Urinary bladder (tissue), 4 donors: ENCODE results near the gene PPM1D. TPM values are rescaled to one million over a fixed set of nuclear protein-coding genes. Genes with fewer than 3 reads are reported as not detected.
"Not testable (repeated sequence)": the region's sequence is repeated elsewhere in the genome, so short reads cannot be mapped to it uniquely, and the experiment has no call there.

Source experiments
- DNase-seq: peaks from one replicate; pipeline ENCODE4 v3.0.0-alpha.2; 2015; ENCODE audit errors: extremely low spot score
- H3K27ac ChIP-seq: one replicate; pipeline ENCODE4 v1.5.1; 2013; ENCODE audit warnings: low read depth, mild to moderate bottlenecking, moderate library complexity
- H3K36me3 ChIP-seq: one replicate; pipeline ENCODE4 v1.6.1; 2013; ENCODE audit warnings: mild to moderate bottlenecking, moderate library complexity; ENCODE audit not compliant: insufficient read depth
- H3K4me1 ChIP-seq: one replicate; pipeline ENCODE4 v1.6.1; 2013; ENCODE audit warnings: mild to moderate bottlenecking, moderate library complexity; ENCODE audit not compliant: insufficient read depth
- H3K4me3 ChIP-seq: one replicate; pipeline ENCODE4 v1.5.1; 2013; ENCODE audit warnings: low read depth, low read length
- WGBS: extraction: QIAGEN DNeasy Blood & Tissue Kit; methylation state at CpG from one replicate; pipeline ENCODE4 v1.1.7; 2013; 5-methylcytosine and 5-hydroxymethylcytosine counted together
- polyA plus RNA-seq: library from polyadenylated mRNA; stranded (reverse); fragments of 200-250 nt; gene quantifications from one replicate; pipeline ENCODE4 v1.2.3, GENCODE V29; 2013
- total RNA-seq: library from RNA; depleted of rRNA; stranded (reverse); fragments of >200 nt; gene quantifications from one replicate; pipeline ENCODE4 v1.2.3, GENCODE V29; 2014
- donor health status: healthy with polysubstance abuse.
- donor health status: healthy.

Gene PPM1D
- total and polyA plus RNA-seq, 2 donors = 11.2 to 17.0 TPM

- H3K4me3 ChIP-seq = no peak overlapping the region
- no peaks in the 10 kb centered on the region for H3K36me3 ChIP-seq
- H3K4me1 ChIP-seq = no peaks in the 10 kb centered on the region
- DNase-seq = no peak
- no peak overlapping the region for H3K27ac ChIP-seq
- 21% methylated on average over 2 of the region's 2 CpGs for WGBS
These were observed 20.9 kb upstream of the PPM1D start for GRCh38 chr17:60579090-60579489.

- no peak for DNase-seq
- Histone ChIP-seq H3K36me3 (no peaks in the 10 kb centered on the region), H3K4me3 (no peak overlapping the region), H3K27ac (no peak overlapping the region), H3K4me1 (no peaks in the 10 kb centered on the region)
- WGBS = 78% methylated on average over 4 of the region's 4 CpGs
These were observed 20.4 kb upstream of the PPM1D start for GRCh38 chr17:60579551-60579950.

- Histone ChIP-seq H3K4me1 (no peaks in the 10 kb centered on the region), H3K4me3 (no peak overlapping the region), H3K27ac (no peak overlapping the region), H3K36me3 (no peaks in the 10 kb centered on the region)
- DNase-seq = no peak
These were observed 17.0 kb upstream of the PPM1D start for GRCh38 chr17:60583008-60583407.

GRCh38 chr17:60585887-60586286 lies 14.1 kb upstream of the PPM1D start:
- WGBS = 92% methylated on average over 2 of the region's 2 CpGs
- Histone ChIP-seq H3K27ac (no peak overlapping the region), H3K4me1 (no peaks in the 10 kb centered on the region), H3K36me3 (no peaks in the 10 kb centered on the region), H3K4me3 (no peak overlapping the region)
- no peak for DNase-seq

GRCh38 chr17:60586288-60586974 lies 13.6 kb upstream of the PPM1D start:
- Histone ChIP-seq H3K4me3 (no peak overlapping the region), H3K4me1 (no peaks in the 10 kb centered on the region), H3K36me3 (no peaks in the 10 kb centered on the region), H3K27ac (no peak overlapping the region)
- 65% methylated on average over 3 of the region's 3 CpGs for WGBS
- DNase-seq = no peak

- Histone ChIP-seq H3K4me1 (no peaks in the 10 kb centered on the region), H3K4me3 (no peak overlapping the region), H3K27ac (no peak overlapping the region), H3K36me3 (no peaks in the 10 kb centered on the region)
- 44% methylated on average over 5 of the region's 5 CpGs for WGBS
- no peak for DNase-seq
These were observed 9.9 kb upstream of the PPM1D start for GRCh38 chr17:60590070-60590469.

GRCh38 chr17:60592750-60593149 lies 7.2 kb upstream of the PPM1D start:
- no peak for DNase-seq
- Histone ChIP-seq H3K4me3 (no peak overlapping the region), H3K36me3 (no peaks in the 10 kb centered on the region), H3K27ac (no peak overlapping the region), H3K4me1 (no peaks in the 10 kb centered on the region)
- 93% methylated on average over 2 of the region's 2 CpGs for WGBS

GRCh38 chr17:60593441-60594036 lies 6.5 kb upstream of the PPM1D start:
- not testable (repeated sequence) for DNase-seq, H3K4me1 ChIP-seq, H3K36me3 ChIP-seq, H3K4me3 ChIP-seq, H3K27ac ChIP-seq
- WGBS = 66% methylated on average over 9 of the region's 9 CpGs

GRCh38 chr17:60594170-60594569 lies 5.8 kb upstream of the PPM1D start:
- not testable (repeated sequence) for H3K27ac ChIP-seq, H3K4me3 ChIP-seq, DNase-seq, H3K4me1 ChIP-seq, H3K36me3 ChIP-seq
- WGBS = 94% methylated on average over 7 of the region's 7 CpGs

- Histone ChIP-seq H3K4me3 (no peak overlapping the region), H3K4me1 (no peaks in the 10 kb centered on the region), H3K27ac (no peak overlapping the region), H3K36me3 (no peaks in the 10 kb centered on the region)
- WGBS = 98% methylated on average over 2 of the region's 2 CpGs
- no peak for DNase-seq
These were observed 5.3 kb upstream of the PPM1D start for GRCh38 chr17:60594734-60595133.

- H3K4me3 ChIP-seq = no peak overlapping the region
- H3K4me1 ChIP-seq = no peaks in the 10 kb centered on the region
- no peak for DNase-seq
- H3K27ac ChIP-seq = no peak overlapping the region
- WGBS = 98% methylated on average over 6 of the region's 6 CpGs
- no peaks in the 10 kb centered on the region for H3K36me3 ChIP-seq
These were observed 2.7 kb upstream of the PPM1D start for GRCh38 chr17:60597297-60597696.

GRCh38 chr17:60598001-60598736 lies 1.8 kb upstream of the PPM1D start:
- no peaks in the 10 kb centered on the region for H3K4me1 ChIP-seq
- no peak for DNase-seq
- H3K27ac ChIP-seq = no peak overlapping the region
- no peaks in the 10 kb centered on the region for H3K36me3 ChIP-seq
- H3K4me3 ChIP-seq = no peak overlapping the region
- 82% methylated on average over 7 of the region's 7 CpGs for WGBS

- WGBS = under 1% methylated on average over 17 of the region's 17 CpGs
- Histone ChIP-seq H3K4me1 (no peaks in the 10 kb centered on the region), H3K27ac (peak overlapping the region; percentile 96), H3K36me3 (no peaks in the 10 kb centered on the region), H3K4me3 (peak overlapping the region; percentile 94)
- DNase-seq = no peak
These were observed 773 bp upstream of the PPM1D start for GRCh38 chr17:60599220-60599619.
